IMR-90 (cell line): Measurements from ENCODE around the gene SLC18B1. TPM values are rescaled to one million over a fixed set of nuclear protein-coding genes. Genes with fewer than 3 reads are reported as not detected.

Experiments used
- ATAC-seq: fragments of 200-7000 bp; cut with Tn5 transposase; 2 replicates; pipeline ENCODE4 v1.9.1; 2020; ENCODE audit warnings: low read depth, mild to moderate bottlenecking, moderate library complexity
- BruUV-seq: library from RNA; stranded (reverse); fragments of 400-500 nt; replicated peaks from 2 replicates; lab custom pipeline; 2021; lab: Mats Ljungman, UMichigan
- CTCF ChIA-PET: fragments of 300-600 bp; formaldehyde crosslinking; extraction: SDS; loops from one replicate; lab custom pipeline; 2021; ENCODE audit warnings: antibody characterized with exemption; lab: Yijun Ruan, JAX
- POLR2A ChIA-PET: fragments of 300-600 bp; sonication (Branson Sonifier 250); formaldehyde crosslinking; loops from one replicate; lab custom pipeline; 2022; ENCODE audit warnings: antibody characterized with exemption; ENCODE audit not compliant: unreplicated experiment; lab: Charles Lee
- DNase-seq: peaks from one replicate; pipeline ENCODE4 v3.0.0; 2013
- H2AFZ ChIP-seq: replicated peaks from 2 replicates; pipeline ENCODE3; 2013; ENCODE audit warnings: low read length, mild to moderate bottlenecking; ENCODE audit not compliant: poor library complexity
- H2AK5ac ChIP-seq: 2 replicates; pipeline ENCODE4 v1.6.1; 2013; ENCODE audit warnings: low read depth, low read length, inconsistent platforms
- H2AK9ac ChIP-seq: replicated peaks from 2 replicates; pipeline ENCODE3; 2013; ENCODE audit warnings: mild to moderate bottlenecking, low read depth, low read length, moderate library complexity; ENCODE audit not compliant: poor library complexity
- H2BK120ac ChIP-seq: 2 replicates; pipeline ENCODE4 v1.6.1; 2013; ENCODE audit warnings: low read depth, low read length, inconsistent platforms
- H2BK15ac ChIP-seq: 3 replicates; pipeline ENCODE4 v1.6.1; 2013; ENCODE audit warnings: low read depth, low read length, inconsistent platforms
- H2BK20ac ChIP-seq: 2 replicates; pipeline ENCODE4 v1.6.1; 2013; ENCODE audit warnings: low read depth, mild to moderate bottlenecking, inconsistent platforms, low read length, moderate library complexity
- H2BK5ac ChIP-seq: 2 replicates; pipeline ENCODE4 v1.6.1; 2013; ENCODE audit warnings: mild to moderate bottlenecking, low read depth, low read length, inconsistent platforms; ENCODE audit not compliant: poor library complexity, severe bottlenecking
- H3K14ac ChIP-seq: replicated peaks from 2 replicates; pipeline ENCODE4 v1.6.1; 2013; ENCODE audit warnings: low read depth, low read length, inconsistent platforms
- H3K18ac ChIP-seq: 2 replicates; pipeline ENCODE4 v1.6.1; 2013; ENCODE audit warnings: low read depth, low read length, control low read depth
- H3K23ac ChIP-seq: 2 replicates; pipeline ENCODE4 v1.6.1; 2013; ENCODE audit warnings: low read depth, low read length, inconsistent platforms
- H3K27ac ChIP-seq: 2 replicates; pipeline ENCODE4 v1.5.1; 2013; ENCODE audit warnings: mild to moderate bottlenecking, control low read depth, low read length; ENCODE audit not compliant: insufficient read depth
- H3K27me3 ChIP-seq: 2 replicates; pipeline ENCODE4 v1.6.1; 2013; ENCODE audit warnings: low read length; ENCODE audit not compliant: control insufficient read depth, insufficient read depth
- H3K36me3 ChIP-seq: 2 replicates; pipeline ENCODE4 v1.6.1; 2013; ENCODE audit warnings: low read length, mixed read lengths; ENCODE audit not compliant: control insufficient read depth, insufficient read depth
- H3K4ac ChIP-seq: 2 replicates; pipeline ENCODE4 v1.6.1; 2013; ENCODE audit warnings: low read depth, low read length, inconsistent platforms
- H3K4me1 ChIP-seq: 2 replicates; pipeline ENCODE4 v1.6.1; 2013; ENCODE audit warnings: low read length, mixed read lengths; ENCODE audit not compliant: control insufficient read depth, insufficient read depth
- H3K4me2 ChIP-seq: 2 replicates; pipeline ENCODE4 v1.6.1; 2013; ENCODE audit warnings: low read depth, mild to moderate bottlenecking, control low read depth, low read length, moderate library complexity
- H3K4me3 ChIP-seq: 2 replicates; pipeline ENCODE4 v1.5.1; 2013; ENCODE audit warnings: low read depth, mild to moderate bottlenecking, control low read depth, low read length, moderate library complexity; ENCODE audit not compliant: insufficient read depth
- H3K56ac ChIP-seq: 2 replicates; pipeline ENCODE4 v1.6.1; 2013; ENCODE audit warnings: low read length, inconsistent platforms; ENCODE audit not compliant: insufficient read depth; ENCODE audit errors: extremely low read depth
- H3K79me1 ChIP-seq, 2 experiments: 2 replicates each; pipeline ENCODE4 v1.6.1; 2013; ENCODE audit warnings: low read length in 2 of 2, inconsistent platforms in 1 of 2, low read depth in 1 of 2
- H3K9ac ChIP-seq: 2 replicates; pipeline ENCODE4 v1.6.1; 2013; ENCODE audit warnings: low read depth, low read length, control low read depth
- H3K9me1 ChIP-seq: 2 replicates; pipeline ENCODE4 v1.6.1; 2013; ENCODE audit warnings: low read length, inconsistent platforms; ENCODE audit not compliant: insufficient read depth
- H3K9me3 ChIP-seq: 2 replicates; pipeline ENCODE4 v1.6.1; 2013; ENCODE audit warnings: low read length; ENCODE audit not compliant: control insufficient read depth, insufficient read depth
- H4K20me1 ChIP-seq: 2 replicates; pipeline ENCODE4 v1.6.1; 2013; ENCODE audit warnings: low read length, inconsistent platforms; ENCODE audit not compliant: insufficient read depth
- H4K5ac ChIP-seq: 2 replicates; pipeline ENCODE4 v1.6.1; 2013; ENCODE audit warnings: mild to moderate bottlenecking, low read depth, low read length, control low read depth
- H4K8ac ChIP-seq, 2 experiments: 2 replicates each; pipeline ENCODE4 v1.6.1; 2013; ENCODE audit warnings: low read depth in 2 of 2, low read length in 2 of 2, control low read depth in 1 of 2, inconsistent platforms in 1 of 2
- H4K91ac ChIP-seq: 2 replicates; pipeline ENCODE4 v1.6.1; 2013; ENCODE audit warnings: low read depth, low read length, inconsistent platforms; ENCODE audit not compliant: insufficient read depth
- CEBPB ChIP-seq: IDR thresholded peaks from 2 replicates; pipeline ENCODE4 v1.6.1; 2012; ENCODE audit warnings: low read depth, low read length, improper control_type of control experiment
- FOS ChIP-seq: fragments of 150-350 bp; IDR thresholded peaks from 2 replicates; pipeline ENCODE4 v1.6.1; 2016; ENCODE audit warnings: low read depth, low read length
- MAZ ChIP-seq: IDR thresholded peaks from 2 replicates; pipeline ENCODE4 v1.6.1; 2012; ENCODE audit warnings: low read depth, mild to moderate bottlenecking, low read length, improper control_type of control experiment, moderate library complexity, borderline replicate concordance
- MXI1 ChIP-seq: IDR thresholded peaks from 2 replicates; pipeline ENCODE4 v1.6.1; 2012; ENCODE audit warnings: low read depth, mild to moderate bottlenecking, low read length, moderate library complexity, borderline replicate concordance
- POLR2A ChIP-seq: IDR thresholded peaks from 2 replicates; pipeline ENCODE4 v1.6.1; 2012; ENCODE audit warnings: mild to moderate bottlenecking, low read depth, low read length
- RAD21 ChIP-seq: IDR thresholded peaks from 2 replicates; pipeline ENCODE4 v1.6.1; 2012; ENCODE audit warnings: low read length, improper control_type of control experiment
- RCOR1 ChIP-seq: IDR thresholded peaks from 2 replicates; pipeline ENCODE4 v1.6.1; 2012; ENCODE audit warnings: mild to moderate bottlenecking, low read length, improper control_type of control experiment; ENCODE audit not compliant: insufficient replicate concordance
- RFX5 ChIP-seq: IDR thresholded peaks from 2 replicates; pipeline ENCODE4 v1.8.0; 2012; ENCODE audit warnings: low read depth, mild to moderate bottlenecking, low read length, moderate library complexity
- SMC3 ChIP-seq: fragments of 150-350 bp; IDR thresholded peaks from 2 replicates; pipeline ENCODE4 v1.6.1; 2016; ENCODE audit warnings: low read depth, mild to moderate bottlenecking, antibody characterized with exemption, low read length, moderate library complexity
- WGBS, 2 experiments: methylation state at CpG; one replicate each; pipeline versions ENCODE4 v1.1.5 to v1.1.7; 2013; ENCODE audit warnings: missing lambda C conversion rate in 2 of 2; ENCODE audit not compliant: insufficient read length in 1 of 2; ENCODE audit errors: extremely low coverage in 2 of 2; 5-methylcytosine and 5-hydroxymethylcytosine counted together
- dilution Hi-C: fragments of 300-500 bp; cut with HindIII; formaldehyde crosslinking; loops from one replicate; pipeline ENCODE4 v1.14.3; 2018; ENCODE audit warnings: low sequenced_read_pairs; ENCODE audit not compliant: unreplicated experiment
- in situ Hi-C: fragments of 300-500 bp; cut with MboI; formaldehyde crosslinking; loops from 3 replicates; pipeline ENCODE4 v1.14.3; 2019; ENCODE audit warnings: low sequenced_read_pairs, inconsistent platforms, mixed read lengths
- intact Hi-C: fragments of 100-400 bp; cut with micrococcal nuclease; formaldehyde crosslinking; loops from 2 replicates; pipeline ENCODE4 v1.10.0; 2022
- polyA plus RNA-seq, 3 experiments: library from polyadenylated mRNA; depleted of rRNA; stranded (reverse); fragments of >200 nt; gene quantifications; 2 replicates each; pipeline ENCODE4 v1.2.3, GENCODE V29; 2012; ENCODE audit warnings: low replicate concordance in 1 of 3
- total RNA-seq: library from RNA; depleted of rRNA; stranded (reverse); fragments of >200 nt; gene quantifications from 2 replicates; pipeline ENCODE4 v1.2.3, GENCODE V29; 2012
- TF ChIP-seq, protein P1 (sequence below): fragments of 150-350 bp; IDR thresholded peaks from 2 replicates; pipeline ENCODE4 v1.6.1; 2017; ENCODE audit warnings: mild to moderate bottlenecking, antibody characterized with exemption, low read length, low read depth

The SLC18B1 gene
- total and polyA plus RNA-seq, 2 of the 4 experiments (the other 2 are of a cell fraction): 2.4 to 2.5 TPM

DNA sequence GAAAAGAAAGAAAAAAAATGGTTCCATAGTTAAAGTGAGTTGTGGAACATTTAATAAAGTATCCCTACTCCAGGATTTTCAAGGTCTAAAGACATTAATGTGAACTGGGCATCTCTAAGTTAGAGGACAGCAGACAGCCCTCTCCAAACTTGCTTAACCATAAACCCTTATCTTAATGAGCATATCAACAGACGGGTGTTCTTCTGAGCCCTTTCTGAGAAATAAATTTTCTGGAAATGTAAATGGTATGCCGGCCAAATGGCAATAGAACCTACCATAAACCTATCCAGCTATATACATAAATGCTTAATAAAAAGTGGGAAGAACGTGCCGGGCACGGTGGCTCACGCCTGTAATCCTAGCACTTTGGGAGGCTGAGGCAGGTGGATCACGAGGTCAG is 12.5 kb downstream of the SLC18B1 start:
- no TSS peak for BruUV-seq
- TF ChIP-seq RCOR1 (no peak), MXI1 (no peak), MAZ (no peak), RFX5 (no peak), RAD21 (no peak), SMC3 (no peak), CEBPB (no peak), POLR2A (no peak), FOS (no peak)
- TF ChIP-seq, protein P1, sequence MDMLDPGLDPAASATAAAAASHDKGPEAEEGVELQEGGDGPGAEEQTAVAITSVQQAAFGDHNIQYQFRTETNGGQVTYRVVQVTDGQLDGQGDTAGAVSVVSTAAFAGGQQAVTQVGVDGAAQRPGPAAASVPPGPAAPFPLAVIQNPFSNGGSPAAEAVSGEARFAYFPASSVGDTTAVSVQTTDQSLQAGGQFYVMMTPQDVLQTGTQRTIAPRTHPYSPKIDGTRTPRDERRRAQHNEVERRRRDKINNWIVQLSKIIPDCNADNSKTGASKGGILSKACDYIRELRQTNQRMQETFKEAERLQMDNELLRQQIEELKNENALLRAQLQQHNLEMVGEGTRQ: no peak
- Histone ChIP-seq H2AFZ (no peak overlapping the region), H3K4me3 (no peak overlapping the region), H3K14ac (no peak overlapping the region), H3K9me1 (no peaks in the 10 kb centered on the region), H3K36me3 (peaks cover 9% of the 10 kb centered on the region), H2BK120ac (no peak overlapping the region), H3K4ac (no peak overlapping the region), H4K20me1 (no peaks in the 10 kb centered on the region), H3K23ac (no peak overlapping the region), H3K56ac (no peak overlapping the region), H2BK15ac (no peak overlapping the region), H2AK9ac (no peak overlapping the region), H3K27me3 (no peaks in the 10 kb centered on the region), H3K9ac (no peak overlapping the region), H3K79me1 (no peaks in the 10 kb centered on the region), H3K9me3 (no peaks in the 10 kb centered on the region), H2BK5ac (no peak overlapping the region), H4K5ac (no peak overlapping the region), H2BK20ac (no peak overlapping the region), H3K4me1 (no peaks in the 10 kb centered on the region), H4K8ac (no peak overlapping the region), H3K4me2 (no peak overlapping the region), H3K27ac (no peak overlapping the region), H3K18ac (no peak overlapping the region), H2AK5ac (no peak overlapping the region), H4K91ac (no peak overlapping the region)
- POLR2A ChIA-PET: no interaction called here
- no CpG with 5 or more reads among the region's 7 CpGs for WGBS, 2 experiments
- in situ Hi-C loops (no loop called here), dilution Hi-C loops (no loop called here), intact Hi-C loops (loop anchor here (10.0 kb wide), 1 partner anchor 491 kb away; no protein-coding TSS in a partner anchor)
- no peak for DNase-seq
- no peak for ATAC-seq
- CTCF ChIA-PET: no interaction called here
